ENCODE data around the gene DUSP14. TPM values are rescaled to one million over a fixed set of nuclear protein-coding genes. Genes with fewer than 3 reads are reported as not detected.

DUSP14 gene
- total RNA-seq, 1 experiment from 2014 or later = 22.4 TPM

GRCh38 chr17:37530420-37530819 lies 40.7 kb downstream of the DUSP14 start:
- H3K9me3 Mint-ChIP-seq = no peaks in the 10 kb centered on the region
- POLR2A ChIA-PET = interaction anchor here (1.5 kb wide), 1 partner anchor 39 kb away, joined by 7 read pairs; no protein-coding TSS in a partner anchor
- no peak for ATAC-seq
- H3K4me1 Mint-ChIP-seq = no peaks in the 10 kb centered on the region
- peak overlapping the region; percentile 73; the same call in 1 of the 2 replicates for H3K27ac Mint-ChIP-seq
- no peak overlapping the region for H3K4me3 Mint-ChIP-seq
- CTCF ChIA-PET = interaction anchor here (1.2 to 1.3 kb wide), 2 partner anchors 24 to 40 kb away, joined by 3 to 5 read pairs; no protein-coding TSS in a partner anchor
- H3K36me3 Mint-ChIP-seq = peaks cover 11% of the 10 kb centered on the region
- TF ChIP-seq NFYB (CRISPR knock-in tag; conservative IDR thresholded peaks at IDR 0.05; ENCODE audit: low read depth) = no peak
- TF ChIP-seq HMGXB4 (CRISPR knock-in tag; IDR thresholded peaks at IDR 0.05) = no peak
- TF ChIP-seq ZNF232 (CRISPR knock-in tag; IDR thresholded peaks at IDR 0.05) = no peak
- no peak for TF ChIP-seq CREB1 (CRISPR knock-in tag; IDR thresholded peaks at IDR 0.05)
- TF ChIP-seq, protein P1, sequence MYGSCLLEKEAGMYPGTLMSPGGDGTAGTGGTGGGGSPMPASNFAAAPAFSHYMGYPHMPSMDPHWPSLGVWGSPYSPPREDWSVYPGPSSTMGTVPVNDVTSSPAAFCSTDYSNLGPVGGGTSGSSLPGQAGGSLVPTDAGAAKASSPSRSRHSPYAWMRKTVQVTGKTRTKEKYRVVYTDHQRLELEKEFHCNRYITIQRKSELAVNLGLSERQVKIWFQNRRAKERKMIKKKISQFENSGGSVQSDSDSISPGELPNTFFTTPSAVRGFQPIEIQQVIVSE (CRISPR knock-in tag; IDR thresholded peaks at IDR 0.05; ENCODE audit: borderline replicate concordance) = no peak
- no peak for TF ChIP-seq NR1H2 (CRISPR knock-in tag; IDR thresholded peaks at IDR 0.05)
- H3K27me3 Mint-ChIP-seq (ENCODE audit: low read depth) = no peaks in the 10 kb centered on the region
- no peak for DNase-seq (ENCODE audit: low spot score)

DNA sequence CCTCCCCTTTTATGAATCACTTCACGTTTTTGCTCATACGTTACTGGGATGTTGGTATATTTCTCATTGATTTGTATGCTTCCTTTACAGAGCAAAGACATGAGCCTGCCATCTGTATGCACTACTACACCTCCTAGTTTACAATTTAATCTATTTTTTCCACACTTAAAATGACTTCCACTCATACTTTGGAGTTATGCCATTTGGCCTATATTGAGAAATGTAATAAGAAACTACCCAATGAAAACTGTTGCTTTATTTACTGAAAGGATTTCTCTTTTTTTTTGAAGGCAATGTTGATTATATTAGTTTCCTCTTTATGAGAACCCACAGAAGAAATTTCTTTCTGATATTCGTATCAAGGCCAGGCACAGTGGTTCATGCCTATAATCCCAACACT lies 43.1 kb downstream of the DUSP14 start:
- ATAC-seq (no peak), DNase-seq (ENCODE audit: low spot score) (no peak)
- Mint-ChIP-seq H3K27ac (no peak overlapping the region), H3K9me3 (no peaks in the 10 kb centered on the region), H3K36me3 (peaks cover 20% of the 10 kb centered on the region), H3K27me3 (ENCODE audit: low read depth) (no peaks in the 10 kb centered on the region), H3K4me3 (no peak overlapping the region), H3K4me1 (no peaks in the 10 kb centered on the region)
- ChIA-PET CTCF (interaction anchor here (0.6 kb wide), 1 partner anchor 117 kb away, joined by 4 read pairs; no protein-coding TSS in a partner anchor), POLR2A (no interaction called here)
- TF ChIP-seq E2F5 (CRISPR knock-in tag; IDR thresholded peaks at IDR 0.05) (no peak), ERG (CRISPR knock-in tag; IDR thresholded peaks at IDR 0.05) (no peak)

GRCh38 chr17:37535906-37536305 lies 46.2 kb downstream of the DUSP14 start:
- Mint-ChIP-seq H3K4me1 (no peaks in the 10 kb centered on the region; the same call in 1 of the 2 replicates), H3K27me3 (ENCODE audit: low read depth) (no peaks in the 10 kb centered on the region), H3K4me3 (no peak overlapping the region), H3K27ac (no peak overlapping the region; the same call in 1 of the 2 replicates), H3K36me3 (peaks cover 44% of the 10 kb centered on the region), H3K9me3 (no peaks in the 10 kb centered on the region)
- DNase-seq (ENCODE audit: low spot score) (no peak), ATAC-seq (no peak)
- ChIA-PET POLR2A (no interaction called here), CTCF (no interaction called here)
- TF ChIP-seq ZNF396 (CRISPR knock-in tag; IDR thresholded peaks at IDR 0.05; ENCODE audit: borderline replicate concordance) = no peak
- TF ChIP-seq ERG (CRISPR knock-in tag; IDR thresholded peaks at IDR 0.05) = no peak

DNA sequence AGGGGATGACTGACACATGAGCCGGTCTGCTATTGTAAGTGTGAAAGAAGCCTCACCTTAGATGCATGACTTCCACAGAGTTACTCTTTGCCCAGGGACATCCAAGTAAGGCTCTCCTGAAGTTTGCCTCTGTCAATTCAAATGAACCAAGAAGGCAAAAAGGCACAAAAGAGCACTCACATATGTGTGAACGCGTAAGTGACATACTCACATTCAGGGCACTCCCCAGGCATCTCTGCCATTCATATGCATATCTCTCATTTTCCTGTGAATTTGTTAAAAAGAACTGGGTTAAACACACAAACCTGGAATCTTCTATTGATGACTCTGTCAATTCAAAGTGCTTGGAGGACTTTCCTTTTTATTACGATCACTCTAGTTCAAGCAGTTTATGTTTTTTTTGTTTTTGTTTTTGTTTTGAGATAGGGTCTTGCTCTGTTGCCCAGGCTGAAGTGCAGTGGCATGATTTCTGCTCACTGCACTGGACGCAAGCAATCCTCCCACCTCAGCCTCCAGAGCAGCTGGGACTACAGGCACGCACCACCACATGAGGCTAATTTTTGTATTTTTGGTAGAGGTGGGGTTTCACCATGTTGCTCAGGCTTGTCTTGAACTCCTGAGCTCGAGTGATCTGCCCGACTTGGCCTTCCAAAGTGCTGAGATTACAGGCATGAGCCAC lies 49.4 kb downstream of the DUSP14 start:
- no peak for ATAC-seq
- Mint-ChIP-seq H3K27ac (no peak overlapping the region), H3K4me1 (peaks cover 20% of the 10 kb centered on the region), H3K27me3 (ENCODE audit: low read depth) (no peaks in the 10 kb centered on the region), H3K9me3 (no peaks in the 10 kb centered on the region), H3K36me3 (peaks cover 47% of the 10 kb centered on the region), H3K4me3 (no peak overlapping the region)
- CTCF ChIA-PET = no interaction called here
- TF ChIP-seq PRDM15 (CRISPR knock-in tag; IDR thresholded peaks at IDR 0.05) = no peak
- no peak for TF ChIP-seq ESRRA (CRISPR knock-in tag; IDR thresholded peaks at IDR 0.05; ENCODE audit: borderline replicate concordance)
- no peak for TF ChIP-seq ETV6 (CRISPR knock-in tag; IDR thresholded peaks at IDR 0.05)
- peak; percentile 56; the same call in 1 of the 2 replicates for TF ChIP-seq ZNF121 (CRISPR knock-in tag; IDR thresholded peaks at IDR 0.05)
- TF ChIP-seq, protein P2, sequence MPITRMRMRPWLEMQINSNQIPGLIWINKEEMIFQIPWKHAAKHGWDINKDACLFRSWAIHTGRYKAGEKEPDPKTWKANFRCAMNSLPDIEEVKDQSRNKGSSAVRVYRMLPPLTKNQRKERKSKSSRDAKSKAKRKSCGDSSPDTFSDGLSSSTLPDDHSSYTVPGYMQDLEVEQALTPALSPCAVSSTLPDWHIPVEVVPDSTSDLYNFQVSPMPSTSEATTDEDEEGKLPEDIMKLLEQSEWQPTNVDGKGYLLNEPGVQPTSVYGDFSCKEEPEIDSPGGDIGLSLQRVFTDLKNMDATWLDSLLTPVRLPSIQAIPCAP (CRISPR knock-in tag; IDR thresholded peaks at IDR 0.05) = no peak
- TF ChIP-seq SMAD4 (CRISPR knock-in tag; IDR thresholded peaks at IDR 0.05) = no peak
- DNase-seq (ENCODE audit: low spot score) = no peak
- POLR2A ChIA-PET = no interaction called here

Data from WTC11 (cell line).